OCI-LY7 (cell line): Measurements from ENCODE around the gene BORA. TPM values are rescaled to one million over a fixed set of nuclear protein-coding genes. Genes with fewer than 3 reads are reported as not detected.

ENCODE experiments used
- Bru-seq: library from RNA; stranded (reverse); fragments of 400-500 nt; gene quantifications from one replicate; lab custom pipeline; 2021; lab: Mats Ljungman, UMichigan
- BruChase-seq, 2 experiments: library from RNA; stranded (reverse); fragments of 400-500 nt; gene quantifications; one replicate each; lab custom pipeline; 2021; lab: Mats Ljungman, UMichigan
- BruUV-seq: library from RNA; stranded (reverse); fragments of 400-500 nt; replicated peaks from 2 replicates; lab custom pipeline; 2021; lab: Mats Ljungman, UMichigan
- CTCF ChIA-PET: fragments of 300-600 bp; sonication (Branson Sonifier 250); formaldehyde crosslinking; loops from one replicate; lab custom pipeline; 2022; ENCODE audit warnings: antibody characterized with exemption; ENCODE audit not compliant: unreplicated experiment; lab: Charles Lee
- POLR2A ChIA-PET: fragments of 300-600 bp; sonication (Branson Sonifier 250); formaldehyde crosslinking; loops from one replicate; lab custom pipeline; 2022; ENCODE audit warnings: antibody characterized with exemption; lab: Charles Lee
- DNase-seq: peaks from one replicate; pipeline ENCODE4 v3.0.0-alpha.2; 2015; ENCODE audit warnings: low spot score
- H2AFZ ChIP-seq: fragments of 200-600 bp; sonication (generic), shearing (Covaris generic); 2 replicates; pipeline ENCODE4 v1.6.1; 2014; ENCODE audit warnings: mild to moderate bottlenecking, antibody characterized with exemption, low read length, moderate library complexity
- H3K27ac ChIP-seq: fragments of 200-600 bp; sonication (generic); 2 replicates; pipeline ENCODE4 v1.5.1; 2014; ENCODE audit warnings: mixed run types, low read depth, mild to moderate bottlenecking, moderate library complexity, low read length, inconsistent platforms; ENCODE audit not compliant: poor library complexity, severe bottlenecking
- H3K36me3 ChIP-seq: fragments of 200-600 bp; sonication (generic); 2 replicates; pipeline ENCODE4 v1.6.1; 2014; ENCODE audit warnings: mild to moderate bottlenecking, antibody characterized with exemption, low read length, moderate library complexity, mixed read lengths; ENCODE audit not compliant: insufficient read depth
- H3K4me1 ChIP-seq: fragments of 200-600 bp; sonication (generic); 2 replicates; pipeline ENCODE4 v1.5.1; 2014; ENCODE audit warnings: mild to moderate bottlenecking, low read length; ENCODE audit not compliant: insufficient read depth, poor library complexity, severe bottlenecking
- H3K4me2 ChIP-seq: fragments of 200-600 bp; sonication (generic); 2 replicates; pipeline ENCODE4 v1.6.1; 2014; ENCODE audit warnings: mild to moderate bottlenecking, low read length
- H3K4me3 ChIP-seq: fragments of 200-600 bp; sonication (generic); 2 replicates; pipeline ENCODE4 v1.5.1; 2014; ENCODE audit warnings: mild to moderate bottlenecking, low read depth, low read length; ENCODE audit not compliant: poor library complexity, severe bottlenecking
- H3K79me2 ChIP-seq: fragments of 200-600 bp; sonication (generic); 2 replicates; pipeline ENCODE4 v1.6.1; 2016; ENCODE audit warnings: low read depth, mild to moderate bottlenecking, low read length, moderate library complexity, mixed read lengths; ENCODE audit not compliant: insufficient read depth
- H3K9me2 ChIP-seq: fragments of 200-600 bp; sonication (generic); 2 replicates; pipeline ENCODE4 v1.6.1; 2016; ENCODE audit warnings: mild to moderate bottlenecking, low read length, mixed read lengths; ENCODE audit not compliant: insufficient read depth
- H3K9me3 ChIP-seq: fragments of 200-600 bp; sonication (generic); 2 replicates; pipeline ENCODE4 v1.6.1; 2014; ENCODE audit warnings: mild to moderate bottlenecking, mixed run types, low read length, mixed read lengths
- H4K20me1 ChIP-seq: fragments of 200-600 bp; sonication (generic); 2 replicates; pipeline ENCODE4 v1.6.1; 2014; ENCODE audit warnings: mild to moderate bottlenecking, antibody characterized with exemption, low read length, moderate library complexity, mixed read lengths; ENCODE audit not compliant: insufficient read depth
- EZH2phosphoT487 ChIP-seq: fragments of 200-600 bp; sonication (generic); IDR thresholded peaks from 2 replicates; pipeline ENCODE4 v1.6.1; 2018; ENCODE audit warnings: low read depth, borderline replicate concordance, mild to moderate bottlenecking, mixed run types, antibody characterized with exemption, low read length, moderate library complexity, mixed read lengths
- intact Hi-C: fragments of 100-400 bp; cut with micrococcal nuclease; formaldehyde crosslinking; loops from one replicate; pipeline ENCODE4 v1.10.0; 2022; ENCODE audit not compliant: unreplicated experiment
- long read RNA-seq: library from polyadenylated mRNA; stranded (forward); transcript quantifications from one replicate; pipeline ENCODE4 v2.0.0, GENCODE V29; 2022
- total RNA-seq, 2 experiments: library from RNA; depleted of rRNA in 1 of 2; stranded (reverse); fragments of >200 nt in 1 of 2; shearing (Covaris generic) in 1 of 2; gene quantifications; 2 replicates each; pipeline ENCODE4 v1.2.3, GENCODE V29; 2014 to 2022
- TF ChIP-seq, protein P1 (sequence below): fragments of 200-600 bp; sonication (generic); conservative IDR thresholded peaks from 2 replicates; pipeline ENCODE4 v1.5.1; 2014; ENCODE audit warnings: mild to moderate bottlenecking, antibody characterized with exemption, low read length, moderate library complexity, mixed read lengths

Gene BORA
- total RNA-seq (2014; rRNA removed; shearing (Covaris generic)) (28.3 and 28.6 TPM in 2 replicates), total RNA-seq (2022) (30.5 and 30.6 TPM in 2 replicates), Bru-seq, nascent RNA (percentile 92 among the genes with signal in this experiment), BruChase-seq, experiment 1, labeled RNA remaining after a 6-hour chase (percentile 79 among the genes with signal in this experiment), BruChase-seq, experiment 2, labeled RNA remaining after a 2-hour chase (percentile 90 among the genes with signal in this experiment)
- long read RNA-seq, transcript BORA-203 (12 exons, 2,936 nt): major isoform, 27 of 93 reads
- long read RNA-seq, transcript BORA-202 (11 exons, 1,673 nt): minor isoform, 21 of 93 reads
- long read RNA-seq, partial matches to known transcripts: 9 of 93 reads
- long read RNA-seq, other reads (novel, unspliced or antisense): 36 of 93 reads

DNA sequence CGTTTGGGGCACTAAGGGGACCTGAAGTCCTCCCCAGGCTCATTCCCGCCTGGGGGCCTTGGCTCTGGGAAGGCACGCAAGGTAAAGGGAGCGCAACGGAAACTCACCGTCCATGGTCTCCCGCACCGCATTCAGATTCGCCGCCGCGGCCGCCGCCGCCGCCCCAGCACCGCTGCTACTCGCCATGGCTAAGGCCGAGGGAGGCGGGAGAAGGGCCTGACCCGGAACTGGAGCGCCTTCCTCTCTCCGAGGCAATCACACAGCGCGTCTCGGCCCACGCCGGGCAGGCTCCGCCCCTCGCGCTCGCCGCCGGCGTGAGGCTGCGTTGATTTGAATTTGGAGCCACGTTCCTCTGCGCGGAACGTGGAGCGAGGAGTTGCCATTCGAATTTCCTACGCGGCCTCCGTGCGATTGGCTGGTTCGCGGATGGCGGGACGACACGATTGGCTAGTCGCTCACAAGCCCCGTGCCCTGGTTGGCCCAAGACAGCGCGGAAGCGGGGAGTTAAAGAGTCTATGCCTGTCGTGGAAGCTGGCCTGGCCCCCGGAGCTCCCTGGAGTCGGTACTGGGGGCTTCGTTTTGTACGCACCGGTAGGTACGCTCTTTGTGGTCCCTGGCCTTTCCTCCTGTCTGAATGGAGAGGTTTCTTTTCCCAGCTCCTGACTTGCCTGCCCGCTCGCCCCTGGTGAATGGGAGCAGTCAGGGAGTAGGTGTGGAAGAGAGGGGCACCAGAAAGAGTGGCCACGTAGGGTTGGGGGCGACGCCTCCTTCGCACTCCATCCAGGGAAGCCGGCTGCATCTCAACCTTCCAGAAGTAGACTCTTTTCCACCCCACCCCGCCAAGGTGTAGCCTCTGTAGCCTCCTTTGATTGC, at the start of gene BORA, which contains the start of gene MZT1:
Gene BORA, plus strand, starts transcription at position 507 of the 873 bp plus-strand sequence. CDS start 1,018 bp downstream, outside the sequence.
Gene MZT1, minus strand, starts transcription at position 213 of the 873 bp plus-strand sequence. Its CDS starts 27 bp downstream, at position 186.
- Histone ChIP-seq H3K4me2 (peak within 1 kb of the TSS; percentile 86), H3K9me2 (no peaks in the 10 kb centered on the region), H2AFZ (peak within 1 kb of the TSS; percentile 58; the same call in 1 of the 2 replicates), H3K9me3 (peaks cover 19% of the 10 kb centered on the region), H3K79me2 (peaks cover 94% of the 10 kb centered on the region), H3K4me1 (peaks cover 37% of the 10 kb centered on the region), H3K4me3 (peak within 1 kb of the TSS; percentile 100), H3K36me3 (peaks cover 68% of the 10 kb centered on the region), H3K27ac (peak within 1 kb of the TSS; percentile 76), H4K20me1 (peaks cover 16% of the 10 kb centered on the region)
- ChIA-PET POLR2A (interaction anchor here (0.7 to 2.9 kb wide), 11 partner anchors 10 to 61 kb away, joined by 3 to 18 read pairs (median 4); no protein-coding TSS in a partner anchor), CTCF (no interaction called here)
- intact Hi-C loops: loop anchor here (2.0 kb wide), 1 partner anchor 55 kb away; the partner anchor contains the start of gene PIBF1
- TF ChIP-seq, protein P1, sequence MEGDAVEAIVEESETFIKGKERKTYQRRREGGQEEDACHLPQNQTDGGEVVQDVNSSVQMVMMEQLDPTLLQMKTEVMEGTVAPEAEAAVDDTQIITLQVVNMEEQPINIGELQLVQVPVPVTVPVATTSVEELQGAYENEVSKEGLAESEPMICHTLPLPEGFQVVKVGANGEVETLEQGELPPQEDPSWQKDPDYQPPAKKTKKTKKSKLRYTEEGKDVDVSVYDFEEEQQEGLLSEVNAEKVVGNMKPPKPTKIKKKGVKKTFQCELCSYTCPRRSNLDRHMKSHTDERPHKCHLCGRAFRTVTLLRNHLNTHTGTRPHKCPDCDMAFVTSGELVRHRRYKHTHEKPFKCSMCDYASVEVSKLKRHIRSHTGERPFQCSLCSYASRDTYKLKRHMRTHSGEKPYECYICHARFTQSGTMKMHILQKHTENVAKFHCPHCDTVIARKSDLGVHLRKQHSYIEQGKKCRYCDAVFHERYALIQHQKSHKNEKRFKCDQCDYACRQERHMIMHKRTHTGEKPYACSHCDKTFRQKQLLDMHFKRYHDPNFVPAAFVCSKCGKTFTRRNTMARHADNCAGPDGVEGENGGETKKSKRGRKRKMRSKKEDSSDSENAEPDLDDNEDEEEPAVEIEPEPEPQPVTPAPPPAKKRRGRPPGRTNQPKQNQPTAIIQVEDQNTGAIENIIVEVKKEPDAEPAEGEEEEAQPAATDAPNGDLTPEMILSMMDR: no peak
- TF ChIP-seq EZH2phosphoT487: no peak
- peak; percentile 97 for DNase-seq
- no TSS peak for BruUV-seq

- no peaks in the 10 kb centered on the region for H3K36me3 ChIP-seq
- POLR2A ChIA-PET: no interaction called here
- no peak overlapping the region for H2AFZ ChIP-seq
- H3K4me2 ChIP-seq: no peak overlapping the region
- no peaks in the 10 kb centered on the region for H3K9me3 ChIP-seq
- H4K20me1 ChIP-seq: no peaks in the 10 kb centered on the region
- no peak for TF ChIP-seq EZH2phosphoT487
- TF ChIP-seq, protein P1: no peak
- no peak overlapping the region for H3K27ac ChIP-seq
- CTCF ChIA-PET: no interaction called here
- no peaks in the 10 kb centered on the region for H3K4me1 ChIP-seq
- no TSS peak for BruUV-seq
- DNase-seq: no peak
- no peaks in the 10 kb centered on the region for H3K9me2 ChIP-seq
- intact Hi-C loops: no loop called here
- no peak overlapping the region for H3K4me3 ChIP-seq
- no peaks in the 10 kb centered on the region for H3K79me2 ChIP-seq
Observed at GRCh38 chr13:72678312-72678711, 49.4 kb upstream of the BORA start.
